DND-41 (cell line): ENCODE data around the gene ABHD17B.
"Not testable (repeated sequence)": the region's sequence is repeated elsewhere in the genome, so short reads cannot be mapped to it uniquely, and the experiment has no call there.

Experiments
- ATAC-seq: fragments of 200-7000 bp; cut with Tn5 transposase; 3 replicates; pipeline ENCODE4 v1.9.1; 2021; ENCODE audit warnings: low read depth; ENCODE audit not compliant: insufficient read depth
- DNase-seq: peaks from one replicate; pipeline ENCODE4 v3.0.0-alpha.2; 2020
- H2AFZ ChIP-seq: 2 replicates; pipeline ENCODE4 v1.6.0; 2012; ENCODE audit warnings: low read depth, low read length
- H3K27ac ChIP-seq: 2 replicates; pipeline ENCODE4 v1.5.1; 2012; ENCODE audit warnings: low read length, inconsistent platforms
- H3K27me3 ChIP-seq: fragments of 200-600 bp; sonication (generic); 2 replicates; pipeline ENCODE4 v1.6.0; 2012; ENCODE audit warnings: low read length, mild to moderate bottlenecking, inconsistent platforms; ENCODE audit not compliant: insufficient read depth, poor library complexity
- H3K36me3 ChIP-seq: 2 replicates; pipeline ENCODE4 v1.5.1; 2012; ENCODE audit warnings: low read length, inconsistent platforms; ENCODE audit not compliant: insufficient read depth
- H3K4me1 ChIP-seq: 2 replicates; pipeline ENCODE4 v1.5.1; 2012; ENCODE audit warnings: mild to moderate bottlenecking, low read length; ENCODE audit not compliant: insufficient read depth
- H3K4me2 ChIP-seq: 2 replicates; pipeline ENCODE4 v1.6.0; 2012; ENCODE audit warnings: mild to moderate bottlenecking, moderate library complexity, low read length, inconsistent platforms; ENCODE audit not compliant: insufficient read depth
- H3K4me3 ChIP-seq, 2 experiments: fragments of 200-600 bp in 1 of 2; shearing (Covaris generic) in 1 of 2; 2 replicates each; pipeline ENCODE4 v1.5.1; 2012 to 2016; ENCODE audit warnings: inconsistent platforms in 2 of 2, low read length in 2 of 2, mild to moderate bottlenecking in 2 of 2, low read depth in 1 of 2, moderate library complexity in 1 of 2
- H3K79me2 ChIP-seq: 2 replicates; pipeline ENCODE4 v1.6.0; 2012; ENCODE audit warnings: low read length, inconsistent platforms; ENCODE audit not compliant: insufficient read depth
- H3K9ac ChIP-seq: 2 replicates; pipeline ENCODE4 v1.6.0; 2012; ENCODE audit warnings: low read depth, mild to moderate bottlenecking, inconsistent platforms, low read length, moderate library complexity
- H3K9me3 ChIP-seq: 2 replicates; pipeline ENCODE4 v1.5.1; 2012; ENCODE audit warnings: low read length, moderate library complexity, mild to moderate bottlenecking, inconsistent platforms; ENCODE audit not compliant: insufficient read depth, severe bottlenecking
- H4K20me1 ChIP-seq: 2 replicates; pipeline ENCODE4 v1.6.0; 2012; ENCODE audit warnings: low read length; ENCODE audit not compliant: insufficient read depth
- EZH2 ChIP-seq: IDR thresholded peaks from 3 replicates; pipeline ENCODE4 v1.6.1; 2012; ENCODE audit warnings: borderline replicate concordance, low read depth, mild to moderate bottlenecking, moderate library complexity, low read length, inconsistent platforms; ENCODE audit not compliant: severe bottlenecking
- TF ChIP-seq, protein P1 (sequence below): IDR thresholded peaks from 2 replicates; pipeline ENCODE4 v1.5.1; 2012; ENCODE audit warnings: borderline replicate concordance, low read length, moderate library complexity, mild to moderate bottlenecking; ENCODE audit not compliant: poor library complexity, severe bottlenecking; ENCODE audit errors: extremely low read depth

ABHD17B gene

GRCh38 chr9:71911061-71911907 lies at the start of gene ABHD17B, which contains the start of gene C9orf85:
Gene ABHD17B, minus strand, starts transcription at chr9:71911193. Its CDS starts 36,113 bp downstream, at chr9:71875080.
Gene C9orf85, plus strand, starts transcription at chr9:71911639. Its CDS starts 96 bp downstream, at chr9:71911735.
- Histone ChIP-seq H3K79me2 (peaks cover 96% of the 10 kb centered on the region), H4K20me1 (peaks cover 33% of the 10 kb centered on the region; the same call in 1 of the 2 replicates), H3K9me3 (no peaks in the 10 kb centered on the region), H3K27ac (peak within 1 kb of the TSS; percentile 92), H3K9ac (peak within 1 kb of the TSS; percentile 85), H3K4me1 (peaks cover 55% of the 10 kb centered on the region), H3K4me2 (peak within 1 kb of the TSS; percentile 85), H3K36me3 (peaks cover 12% of the 10 kb centered on the region), H3K4me3 (peak within 1 kb of the TSS; percentile 66 to 86), H3K27me3 (no peaks in the 10 kb centered on the region), H2AFZ (peak within 1 kb of the TSS; percentile 82)
- TF ChIP-seq EZH2 = no peak
- TF ChIP-seq, protein P1, sequence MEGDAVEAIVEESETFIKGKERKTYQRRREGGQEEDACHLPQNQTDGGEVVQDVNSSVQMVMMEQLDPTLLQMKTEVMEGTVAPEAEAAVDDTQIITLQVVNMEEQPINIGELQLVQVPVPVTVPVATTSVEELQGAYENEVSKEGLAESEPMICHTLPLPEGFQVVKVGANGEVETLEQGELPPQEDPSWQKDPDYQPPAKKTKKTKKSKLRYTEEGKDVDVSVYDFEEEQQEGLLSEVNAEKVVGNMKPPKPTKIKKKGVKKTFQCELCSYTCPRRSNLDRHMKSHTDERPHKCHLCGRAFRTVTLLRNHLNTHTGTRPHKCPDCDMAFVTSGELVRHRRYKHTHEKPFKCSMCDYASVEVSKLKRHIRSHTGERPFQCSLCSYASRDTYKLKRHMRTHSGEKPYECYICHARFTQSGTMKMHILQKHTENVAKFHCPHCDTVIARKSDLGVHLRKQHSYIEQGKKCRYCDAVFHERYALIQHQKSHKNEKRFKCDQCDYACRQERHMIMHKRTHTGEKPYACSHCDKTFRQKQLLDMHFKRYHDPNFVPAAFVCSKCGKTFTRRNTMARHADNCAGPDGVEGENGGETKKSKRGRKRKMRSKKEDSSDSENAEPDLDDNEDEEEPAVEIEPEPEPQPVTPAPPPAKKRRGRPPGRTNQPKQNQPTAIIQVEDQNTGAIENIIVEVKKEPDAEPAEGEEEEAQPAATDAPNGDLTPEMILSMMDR = no peak
- peak; percentile 88 for ATAC-seq
- DNase-seq = peak; percentile 98

- no peaks in the 10 kb centered on the region for H3K27me3 ChIP-seq
- H3K9me3 ChIP-seq = no peaks in the 10 kb centered on the region
- no peaks in the 10 kb centered on the region for H4K20me1 ChIP-seq
- no peaks in the 10 kb centered on the region for H3K4me1 ChIP-seq
- no peaks in the 10 kb centered on the region; the same call in 1 of the 2 replicates for H3K79me2 ChIP-seq
- DNase-seq (no peak), ATAC-seq (no peak)
- H2AFZ ChIP-seq = no peak overlapping the region
- H3K36me3 ChIP-seq = peaks cover 10% of the 10 kb centered on the region
- H3K4me3 ChIP-seq = no peak overlapping the region
- no peak overlapping the region for H3K27ac ChIP-seq
- H3K9ac ChIP-seq = no peak overlapping the region
- TF ChIP-seq, protein P1 = no peak
- TF ChIP-seq EZH2 = no peak
- no peak overlapping the region for H3K4me2 ChIP-seq
Measured at GRCh38 chr9:71955300-71955915, 44.4 kb upstream of the ABHD17B start.

DNA sequence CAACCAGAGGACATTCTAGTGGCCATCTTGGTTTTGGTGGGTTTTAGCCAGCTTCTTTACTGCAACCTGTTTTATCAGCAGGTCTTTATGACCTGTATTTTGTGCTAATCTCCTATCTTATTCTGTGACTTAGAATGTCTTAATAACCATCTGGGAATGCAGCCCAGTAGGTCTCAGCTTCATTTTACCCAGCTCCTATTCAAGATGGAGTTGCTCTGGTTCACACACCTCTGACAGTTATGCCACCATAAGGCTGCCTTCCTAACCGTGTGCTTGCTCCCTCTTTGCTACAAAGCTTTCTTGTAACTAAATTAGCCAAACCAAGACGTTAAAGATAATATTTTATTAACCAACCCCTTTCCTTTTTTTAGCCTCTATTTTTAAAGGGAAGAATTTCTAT lies 43.7 kb upstream of the ABHD17B start:
- not testable (repeated sequence) for H4K20me1 ChIP-seq, ATAC-seq, H2AFZ ChIP-seq

GRCh38 chr9:71944754-71945375 lies 33.9 kb upstream of the ABHD17B start:
- no peaks in the 10 kb centered on the region for H3K4me1 ChIP-seq
- peaks cover 10% of the 10 kb centered on the region for H3K79me2 ChIP-seq
- no peak overlapping the region for H2AFZ ChIP-seq
- peaks cover 6% of the 10 kb centered on the region; the same call in 1 of the 2 replicates for H3K36me3 ChIP-seq
- no peaks in the 10 kb centered on the region for H3K27me3 ChIP-seq
- no peak overlapping the region for H3K4me2 ChIP-seq
- H4K20me1 ChIP-seq = no peaks in the 10 kb centered on the region
- no peak overlapping the region for H3K9ac ChIP-seq
- no peak overlapping the region for H3K27ac ChIP-seq
- DNase-seq = no peak
- no peaks in the 10 kb centered on the region for H3K9me3 ChIP-seq
- H3K4me3 ChIP-seq = no peak overlapping the region
- no peak for TF ChIP-seq EZH2
- TF ChIP-seq, protein P1 = no peak
- ATAC-seq = no peak

More for the DNA sequence above, 43.7 kb upstream of the ABHD17B start:
- not testable (repeated sequence) for H3K4me1 ChIP-seq, H3K4me2 ChIP-seq, H3K9ac ChIP-seq, H3K27ac ChIP-seq, H3K4me3 ChIP-seq, DNase-seq, H3K27me3 ChIP-seq, H3K79me2 ChIP-seq, H3K9me3 ChIP-seq
- peaks cover 15% of the 10 kb centered on the region for H3K36me3 ChIP-seq
